Activated T-cell treated with anti-CD3 and anti-CD28 coated beads, Interleukin-2, amount 50 U/mL, for 72 hours (primary cell): ENCODE measurements around the gene LIMS2. TPM values are rescaled to one million over a fixed set of nuclear protein-coding genes. Genes with fewer than 3 reads are reported as not detected.

ENCODE experiments used
- ATAC-seq, 2 donors: fragments of 150-1000 bp; cut with Tn5 transposase; replicated peaks in 1 of 2; 2 replicates each; pipeline ENCODE4 v1.10.0; 2021; ENCODE audit warnings: moderate library complexity in 2 of 2, mild to moderate bottlenecking in 1 of 2
- DNase-seq, 2 donors: peaks; one replicate each; pipeline ENCODE4 v3.0.0; 2021 to 2022; ENCODE audit warnings: mixed read lengths in 1 of 2
- H3K27ac Mint-ChIP-seq: one replicate; pipeline ENCODE4 v1.8.0; 2022; ENCODE audit warnings: mild to moderate bottlenecking, moderate library complexity, mixed read lengths
- H3K27me3 Mint-ChIP-seq: one replicate; pipeline ENCODE4 v1.8.0; 2022; ENCODE audit warnings: low read depth, mixed read lengths
- H3K36me3 Mint-ChIP-seq, 2 donors: one replicate each; pipeline ENCODE4 v1.8.0; 2022; ENCODE audit warnings: mixed read lengths in 2 of 2, mild to moderate bottlenecking in 1 of 2; ENCODE audit not compliant: insufficient read depth in 2 of 2
- H3K4me1 Mint-ChIP-seq: one replicate; pipeline ENCODE4 v1.8.0; 2022; ENCODE audit warnings: low read depth, mixed read lengths
- H3K4me3 Mint-ChIP-seq, 2 donors: one replicate each; pipeline ENCODE4 v1.8.0; 2022; ENCODE audit warnings: mild to moderate bottlenecking in 2 of 2, mixed read lengths in 2 of 2, moderate library complexity in 2 of 2
- H3K9me3 Mint-ChIP-seq, 2 donors: one replicate each; pipeline ENCODE4 v1.8.0; 2022; ENCODE audit warnings: mixed read lengths in 2 of 2
- total RNA-seq, 2 donors: library from RNA; stranded (reverse); gene quantifications; one replicate each; pipeline ENCODE4 v1.2.3, GENCODE V29; 2022

The LIMS2 gene
- total RNA-seq, 2 donors from 2014 or later, result 6.4 to 10.3 TPM

GRCh38 chr2:127611076-127611925, 64.0 kb downstream of the LIMS2 start:
- H3K9me3 Mint-ChIP-seq, result peaks cover 3 to 5% of the 10 kb centered on the region in 2 donors
- H3K27me3 Mint-ChIP-seq, result peaks cover 7% of the 10 kb centered on the region
- DNase-seq, result no peak

GRCh38 chr2:127610561-127610960, 64.8 kb downstream of the LIMS2 start:
- H3K4me1 Mint-ChIP-seq, result peaks cover under 1% of the 10 kb centered on the region
- H3K36me3 Mint-ChIP-seq, result peaks cover 3 to 6% of the 10 kb centered on the region in 2 donors
- no peak for DNase-seq
- no peak for ATAC-seq
- H3K27me3 Mint-ChIP-seq, result no peaks in the 10 kb centered on the region
- no peak overlapping the region for H3K4me3 Mint-ChIP-seq
- no peak overlapping the region for H3K27ac Mint-ChIP-seq
- H3K9me3 Mint-ChIP-seq, result peaks cover 3 to 5% of the 10 kb centered on the region in 2 donors

More at GRCh38 chr2:127611076-127611925, 64.0 kb downstream of the LIMS2 start:
- Mint-ChIP-seq H3K27ac (no peak overlapping the region), H3K4me3 (no peak overlapping the region), H3K4me1 (peaks cover 8% of the 10 kb centered on the region), H3K36me3 (peaks cover 3 to 6% of the 10 kb centered on the region in 2 donors)
- no peak for ATAC-seq

- H3K36me3 Mint-ChIP-seq, result peaks cover 3 to 6% of the 10 kb centered on the region in 2 donors
- peaks cover 3 to 5% of the 10 kb centered on the region in 2 donors for H3K9me3 Mint-ChIP-seq
- no peak overlapping the region for H3K27ac Mint-ChIP-seq
- no peaks in the 10 kb centered on the region for H3K27me3 Mint-ChIP-seq
- H3K4me3 Mint-ChIP-seq, result no peak overlapping the region
- ATAC-seq, result no peak
- H3K4me1 Mint-ChIP-seq, result no peaks in the 10 kb centered on the region
- no peak for DNase-seq
Measured at GRCh38 chr2:127609818-127610217, 65.5 kb downstream of the LIMS2 start.

DNA sequence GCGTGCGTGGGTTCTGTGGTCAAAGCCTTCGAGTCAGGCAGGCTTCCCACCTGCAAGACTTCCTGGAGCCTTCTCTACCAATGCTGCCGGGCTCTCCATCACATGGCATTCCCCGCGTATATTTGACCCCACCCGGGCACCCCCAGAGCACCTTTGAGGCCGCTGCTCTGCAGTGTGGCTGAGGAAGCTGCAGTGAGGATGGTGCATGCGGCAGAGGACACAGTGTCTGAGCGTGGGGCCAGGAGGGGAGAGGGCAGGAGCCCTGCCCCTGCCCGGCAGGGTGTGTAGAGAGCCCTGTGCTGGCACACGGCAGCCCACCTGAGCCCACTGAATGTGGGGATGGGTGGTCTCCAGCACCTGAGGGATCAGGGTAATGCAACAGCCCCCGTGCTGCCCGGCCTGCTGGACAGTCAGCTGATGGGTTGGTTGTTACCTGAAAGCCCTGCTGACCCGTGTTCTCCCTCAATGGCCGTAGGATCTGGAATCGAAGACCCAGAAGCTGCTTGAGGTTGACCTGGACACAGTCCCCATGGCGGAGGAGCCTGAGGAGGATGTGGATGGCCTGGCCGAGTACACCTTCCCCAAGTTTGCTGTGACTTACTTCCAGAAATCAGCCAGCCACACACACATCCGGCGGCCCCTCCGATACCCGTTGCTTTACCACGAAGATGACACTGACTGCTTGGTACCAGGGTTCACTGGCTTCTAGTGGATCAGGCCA, 66.1 kb downstream of the LIMS2 start:
- peaks cover 3 to 5% of the 10 kb centered on the region in 2 donors for H3K9me3 Mint-ChIP-seq
- DNase-seq, result no peak

DNA sequence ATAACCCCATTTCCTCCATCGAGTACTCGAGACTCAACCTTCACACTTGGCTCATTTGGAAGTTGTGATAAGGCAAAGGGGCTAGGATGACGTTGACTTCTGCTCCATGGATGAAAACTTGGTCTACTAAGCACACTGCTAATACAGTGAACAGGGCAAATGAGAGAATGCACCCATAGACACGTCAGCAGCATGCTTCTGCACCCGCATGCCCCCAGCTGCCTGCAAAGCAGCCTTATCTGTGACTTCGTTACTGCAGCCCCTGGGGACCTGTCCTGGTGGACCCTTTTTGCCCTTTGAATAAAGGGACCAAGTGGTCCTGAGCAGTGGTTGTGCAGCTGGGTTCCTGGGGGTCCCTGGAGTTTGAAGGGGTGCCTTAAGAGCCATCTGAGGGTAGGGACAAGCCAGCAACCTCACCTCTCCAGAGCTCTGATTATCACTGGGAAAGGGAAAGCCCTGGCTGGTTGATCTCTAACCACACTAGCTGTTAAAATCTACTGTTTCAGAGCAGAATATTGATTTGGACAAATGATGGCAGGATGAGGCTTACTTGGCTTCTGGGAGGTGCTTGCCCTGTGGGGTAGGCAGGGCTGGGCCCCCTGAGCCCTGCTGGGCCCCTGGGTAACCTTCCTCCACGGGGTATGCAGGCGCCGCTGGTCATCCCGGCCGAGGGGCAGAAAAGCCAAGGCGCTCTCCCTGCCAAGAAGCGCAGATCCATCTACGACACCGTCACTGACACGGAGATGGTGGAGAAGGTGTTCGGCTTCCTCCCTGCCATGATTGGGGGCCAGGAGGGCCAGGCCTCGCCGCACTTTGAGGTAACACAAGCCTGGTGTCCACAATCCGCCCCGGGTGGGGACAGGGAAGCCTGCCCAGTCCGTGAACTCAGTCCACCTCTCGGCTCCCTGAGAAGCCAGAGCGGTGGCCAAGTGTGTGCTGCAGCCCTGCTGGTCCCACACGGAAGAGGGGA, 67.0 kb downstream of the LIMS2 start:
- peaks cover under 1 to 6% of the 10 kb centered on the region in 2 donors for H3K36me3 Mint-ChIP-seq

More for the DNA sequence above, 66.1 kb downstream of the LIMS2 start:
- Mint-ChIP-seq H3K27me3 (no peaks in the 10 kb centered on the region), H3K36me3 (peaks cover 3 to 6% of the 10 kb centered on the region in 2 donors), H3K27ac (no peak overlapping the region), H3K4me3 (no peak overlapping the region), H3K4me1 (no peaks in the 10 kb centered on the region)
- ATAC-seq, result no peak

GRCh38 chr2:127607399-127607908, 67.9 kb downstream of the LIMS2 start:
- Mint-ChIP-seq H3K4me3 (no peak overlapping the region), H3K9me3 (peaks cover 5 to 6% of the 10 kb centered on the region in 2 donors), H3K27ac (no peak overlapping the region), H3K27me3 (no peaks in the 10 kb centered on the region), H3K36me3 (peaks cover 3 to 5% of the 10 kb centered on the region in 2 donors), H3K4me1 (no peaks in the 10 kb centered on the region)
- ATAC-seq (no peak), DNase-seq (no peak)

More for the DNA sequence above, 67.0 kb downstream of the LIMS2 start:
- ATAC-seq (no peak), DNase-seq (no peak)
- no peaks in the 10 kb centered on the region for H3K27me3 Mint-ChIP-seq
- H3K4me3 Mint-ChIP-seq, result no peak overlapping the region
- no peaks in the 10 kb centered on the region for H3K4me1 Mint-ChIP-seq
- H3K27ac Mint-ChIP-seq, result no peak overlapping the region
- H3K9me3 Mint-ChIP-seq, result peaks cover 0 to 5% of the 10 kb centered on the region in 2 donors

DNA sequence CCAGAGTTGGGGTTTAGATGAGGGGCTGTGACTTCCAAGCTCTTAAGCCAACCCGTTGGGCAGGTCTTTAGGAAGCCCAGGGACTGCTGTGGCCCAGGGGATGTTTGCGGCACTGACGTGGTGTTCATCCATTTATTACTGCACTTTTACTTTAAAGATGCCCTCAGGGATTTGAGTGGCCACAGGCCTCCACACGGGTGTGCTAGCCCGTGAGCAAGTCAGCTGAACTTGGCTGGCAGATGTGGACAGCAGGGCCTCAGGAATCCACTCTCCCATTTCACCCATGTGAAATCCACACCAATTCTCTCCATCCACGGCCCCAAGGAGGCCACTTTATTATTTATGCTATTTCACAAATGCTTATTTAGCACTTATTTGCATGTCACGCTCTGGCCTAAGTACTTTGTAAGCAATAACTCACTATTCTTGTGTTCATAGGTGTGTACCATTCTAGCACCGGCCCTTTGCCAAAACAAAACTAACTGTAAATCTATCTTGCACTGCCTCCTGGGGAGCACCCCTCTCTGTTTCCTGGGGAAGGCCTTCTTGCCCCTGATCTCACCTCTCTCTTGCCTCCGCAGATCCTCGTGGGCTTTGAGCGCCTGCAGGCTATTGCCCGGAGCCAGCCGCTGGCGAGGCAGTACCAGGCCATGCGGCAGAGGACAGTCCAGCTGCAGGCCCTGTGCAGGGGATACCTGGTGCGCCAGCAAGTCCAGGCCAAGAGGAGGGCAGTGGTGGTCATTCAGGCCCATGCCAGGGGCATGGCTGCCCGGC, 68.5 kb downstream of the LIMS2 start:
- ATAC-seq, result no peak
- DNase-seq, result no peak
- Mint-ChIP-seq H3K9me3 (peaks cover 5 to 8% of the 10 kb centered on the region in 2 donors), H3K27ac (no peak overlapping the region), H3K4me3 (no peak overlapping the region), H3K4me1 (no peaks in the 10 kb centered on the region), H3K36me3 (peaks cover 5 to 7% of the 10 kb centered on the region in 2 donors), H3K27me3 (no peaks in the 10 kb centered on the region)

DNA sequence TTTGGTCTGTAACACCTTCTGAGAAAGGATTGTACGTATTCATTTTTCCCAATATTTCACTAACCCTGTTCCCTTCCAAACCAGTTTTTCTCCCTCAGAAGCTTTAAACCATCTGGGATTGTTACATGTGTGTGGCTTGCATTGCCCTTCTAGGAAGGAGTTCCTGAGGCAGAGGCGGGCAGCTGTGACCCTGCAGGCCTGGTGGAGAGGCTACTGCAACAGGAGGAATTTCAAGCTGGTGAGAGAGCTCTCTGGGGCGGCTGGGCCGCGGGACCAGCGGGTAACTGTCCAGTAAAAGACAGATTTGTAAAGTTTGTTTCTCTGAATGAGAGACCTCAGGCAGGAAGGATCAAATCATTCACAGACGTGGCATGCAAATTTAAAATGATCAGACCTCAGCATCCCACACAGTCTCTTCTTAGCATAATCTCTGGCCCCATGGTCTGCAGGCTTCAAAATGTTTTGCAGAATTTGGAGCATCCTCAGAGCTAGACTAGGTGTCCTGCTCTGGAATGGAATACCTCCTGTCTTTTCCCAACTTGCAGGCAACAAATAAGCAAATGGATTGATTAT, 69.6 kb downstream of the LIMS2 start:
- H3K4me3 Mint-ChIP-seq, result no peak overlapping the region
- no peaks in the 10 kb centered on the region for H3K4me1 Mint-ChIP-seq
- H3K36me3 Mint-ChIP-seq, result peaks cover 4 to 5% of the 10 kb centered on the region in 2 donors
- H3K27ac Mint-ChIP-seq, result no peak overlapping the region
- ATAC-seq (no peak), DNase-seq (no peak)
- H3K27me3 Mint-ChIP-seq, result no peaks in the 10 kb centered on the region
- peaks cover 5% of the 10 kb centered on the region in 2 donors for H3K9me3 Mint-ChIP-seq

- Mint-ChIP-seq H3K36me3 (peaks cover 4 to 5% of the 10 kb centered on the region in 2 donors), H3K9me3 (peaks cover 5% of the 10 kb centered on the region in 2 donors), H3K27me3 (no peaks in the 10 kb centered on the region), H3K4me3 (no peak overlapping the region), H3K4me1 (no peaks in the 10 kb centered on the region), H3K27ac (no peak overlapping the region)
- ATAC-seq, result no peak
- DNase-seq, result no peak
Measured at GRCh38 chr2:127604986-127605385, 70.3 kb downstream of the LIMS2 start.

DNA sequence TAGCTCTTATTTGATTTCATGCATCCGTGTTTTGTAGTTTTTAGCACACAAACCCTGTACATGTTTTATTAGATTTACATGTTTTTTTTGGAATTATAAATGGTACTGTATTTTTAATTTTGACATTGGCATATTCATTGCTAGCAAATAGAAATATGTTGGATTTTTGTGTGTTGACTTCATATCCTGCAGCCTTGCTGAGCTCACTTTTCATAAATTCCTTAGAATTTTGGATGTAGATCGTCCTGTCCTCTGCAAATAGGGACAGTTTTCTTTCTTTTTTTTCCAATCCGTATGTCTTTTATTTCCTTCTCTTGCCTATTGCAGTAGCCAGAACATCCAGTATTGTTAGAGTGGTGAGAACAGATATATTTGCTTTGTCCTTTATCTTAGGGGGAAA, 76.1 kb downstream of the LIMS2 start:
- Mint-ChIP-seq H3K9me3 (peaks cover 5% of the 10 kb centered on the region in 2 donors), H3K4me3 (no peak overlapping the region), H3K4me1 (peaks cover 4% of the 10 kb centered on the region), H3K36me3 (peaks cover 4 to 5% of the 10 kb centered on the region in 2 donors), H3K27ac (no peak overlapping the region), H3K27me3 (no peaks in the 10 kb centered on the region)
- DNase-seq (no peak), ATAC-seq (no peak)

GRCh38 chr2:127598711-127599110, 76.6 kb downstream of the LIMS2 start:
- Mint-ChIP-seq H3K9me3 (peaks cover 5% of the 10 kb centered on the region in 2 donors), H3K27me3 (no peaks in the 10 kb centered on the region), H3K36me3 (peaks cover 4 to 5% of the 10 kb centered on the region in 2 donors), H3K4me3 (no peak overlapping the region), H3K4me1 (peaks cover 4% of the 10 kb centered on the region), H3K27ac (no peak overlapping the region)
- DNase-seq (no peak), ATAC-seq (no peak)
